ENCODE results near the gene ZNHIT3.

The ZNHIT3 gene

GRCh38 chr17:36542755-36543154 lies 56.3 kb downstream of the ZNHIT3 start:
- H3K4me3 ChIP-seq (ENCODE audit: low read length) = no peak overlapping the region
- TF ChIP-seq CTCF (conservative IDR thresholded peaks at IDR 0.05; ENCODE audit: low read length) = no peak
- no peak for DNase-seq (ENCODE audit: low read depth)

- peak; percentile 64 for DNase-seq (ENCODE audit: low read depth)
- peak; percentile 41 for TF ChIP-seq CTCF (conservative IDR thresholded peaks at IDR 0.05; ENCODE audit: low read length)
- H3K4me3 ChIP-seq (ENCODE audit: low read length) = peak overlapping the region; percentile 97
These were observed 57.5 kb downstream of the ZNHIT3 start for GRCh38 chr17:36544044-36544306.

- H3K4me3 ChIP-seq (ENCODE audit: low read length) = peak within 1 kb of the TSS; percentile 97
- no peak for TF ChIP-seq CTCF (conservative IDR thresholded peaks at IDR 0.05; ENCODE audit: low read length)
- DNase-seq (ENCODE audit: low read depth) = peak; percentile 92
These were observed 58.0 kb downstream of the ZNHIT3 start, which contains the start of gene GGNBP2 for GRCh38 chr17:36544307-36545076. Gene GGNBP2 (plus strand): TSS chr17:36544919. CDS start chr17:36545725, 806 bp downstream.

GRCh38 chr17:36545077-36545464 lies 58.6 kb downstream of the ZNHIT3 start:
- no peak for TF ChIP-seq CTCF (conservative IDR thresholded peaks at IDR 0.05; ENCODE audit: low read length)
- no peak for DNase-seq (ENCODE audit: low read depth)
- H3K4me3 ChIP-seq (ENCODE audit: low read length) = peak overlapping the region; percentile 97

Measured in AG10803 (cell line).